MCF 10A (cell line): Measurements from ENCODE around the gene DMXL2. TPM values are rescaled to one million over a fixed set of nuclear protein-coding genes. Genes with fewer than 3 reads are reported as not detected.
"Not testable (repeated sequence)": the region's sequence is repeated elsewhere in the genome, so short reads cannot be mapped to it uniquely, and the experiment has no call there.

ENCODE experiments used
- BruUV-seq: library from RNA; stranded (reverse); fragments of 400-500 nt; replicated peaks from 2 replicates; lab custom pipeline; 2021; lab: Mats Ljungman, UMichigan
- CTCF ChIA-PET: fragments of 300-600 bp; sonication (Branson Sonifier 250); formaldehyde crosslinking; extraction: SDS; loops from one replicate; lab custom pipeline; 2021; ENCODE audit warnings: antibody characterized with exemption, inconsistent platforms; lab: Yijun Ruan, JAX
- POLR2A ChIA-PET: fragments of 300-600, 350-650 bp; sonication (Branson Sonifier 250); formaldehyde crosslinking; extraction: SDS; loops from one replicate; lab custom pipeline; 2020; ENCODE audit warnings: antibody characterized with exemption, inconsistent platforms; lab: Yijun Ruan, JAX
- DNase-seq: peaks from one replicate; pipeline ENCODE4 v3.0.0-alpha.2; 2018; ENCODE audit not compliant: unreplicated experiment
- H3K27ac Mint-ChIP-seq: one replicate; pipeline ENCODE4 v1.8.0; 2022; ENCODE audit warnings: mild to moderate bottlenecking, low read depth, mixed read lengths; ENCODE audit not compliant: unreplicated experiment
- H3K27me3 Mint-ChIP-seq: one replicate; pipeline ENCODE4 v1.8.0; 2022; ENCODE audit warnings: mixed read lengths; ENCODE audit not compliant: insufficient read depth, unreplicated experiment
- H3K36me3 Mint-ChIP-seq: one replicate; pipeline ENCODE4 v1.8.0; 2022; ENCODE audit warnings: mild to moderate bottlenecking, moderate library complexity, mixed read lengths; ENCODE audit not compliant: insufficient read depth, unreplicated experiment
- H3K4me1 Mint-ChIP-seq: one replicate; pipeline ENCODE4 v1.8.0; 2022; ENCODE audit warnings: mixed read lengths; ENCODE audit not compliant: insufficient read depth, unreplicated experiment
- H3K4me3 Mint-ChIP-seq: one replicate; pipeline ENCODE4 v1.8.0; 2022; ENCODE audit warnings: mild to moderate bottlenecking, moderate library complexity, mixed read lengths; ENCODE audit not compliant: unreplicated experiment
- H3K9me3 Mint-ChIP-seq: one replicate; pipeline ENCODE4 v1.8.0; 2022; ENCODE audit warnings: mixed read lengths; ENCODE audit not compliant: unreplicated experiment
- CTCF ChIP-seq: fragments of 200-600 bp; IDR thresholded peaks from one replicate; pipeline ENCODE4 v1.8.0; 2022; ENCODE audit warnings: antibody characterized with exemption, mild to moderate bottlenecking; ENCODE audit not compliant: unreplicated experiment
- intact Hi-C: fragments of 100-400 bp; cut with micrococcal nuclease; formaldehyde crosslinking; loops from 2 replicates; pipeline ENCODE4 v1.14.1; 2022
- total RNA-seq: library from RNA; stranded (reverse); gene quantifications from 2 replicates; pipeline ENCODE4 v1.2.3, GENCODE V29; 2022

Gene DMXL2
- total RNA-seq, 1 experiment from 2014 or later: 13.6 TPM

GRCh38 chr15:51425517-51426040, 197.0 kb downstream of the DMXL2 start:
- ChIA-PET CTCF (interaction anchor here (3.5 kb wide), 1 partner anchor 23 kb away, joined by 20 read pairs; no protein-coding TSS in a partner anchor), POLR2A (interaction anchor here (0.7 to 1.0 kb wide), 4 partner anchors 9 to 336 kb away, joined by 3 to 4 read pairs (median 3); no protein-coding TSS in a partner anchor)
- H3K4me1 Mint-ChIP-seq: no peaks in the 10 kb centered on the region
- no peak for TF ChIP-seq CTCF
- H3K9me3 Mint-ChIP-seq: no peaks in the 10 kb centered on the region
- H3K36me3 Mint-ChIP-seq: no peaks in the 10 kb centered on the region
- DNase-seq: peak; percentile 44
- no TSS peak for BruUV-seq
- no peak overlapping the region for H3K4me3 Mint-ChIP-seq
- no peak overlapping the region for H3K27ac Mint-ChIP-seq
- no peaks in the 10 kb centered on the region for H3K27me3 Mint-ChIP-seq
- intact Hi-C loops: no loop called here

GRCh38 chr15:51424780-51425179, 197.8 kb downstream of the DMXL2 start:
- intact Hi-C loops: no loop called here
- H3K27ac Mint-ChIP-seq: no peak overlapping the region
- no peaks in the 10 kb centered on the region for H3K9me3 Mint-ChIP-seq
- no peak for TF ChIP-seq CTCF
- ChIA-PET CTCF (interaction anchor here (3.5 kb wide), 1 partner anchor 22 kb away, joined by 20 read pairs; no protein-coding TSS in a partner anchor), POLR2A (interaction anchor here (0.7 kb wide), 1 partner anchor 197 kb away, joined by 3 read pairs; no protein-coding TSS in a partner anchor)
- peak; percentile 37 for DNase-seq
- H3K36me3 Mint-ChIP-seq: no peaks in the 10 kb centered on the region
- no TSS peak for BruUV-seq
- H3K4me1 Mint-ChIP-seq: no peaks in the 10 kb centered on the region
- H3K4me3 Mint-ChIP-seq: no peak overlapping the region
- no peaks in the 10 kb centered on the region for H3K27me3 Mint-ChIP-seq

GRCh38 chr15:51423040-51423439, 199.5 kb downstream of the DMXL2 start:
- H3K4me1 Mint-ChIP-seq, H3K27me3 Mint-ChIP-seq, H3K27ac Mint-ChIP-seq, DNase-seq, H3K36me3 Mint-ChIP-seq, H3K9me3 Mint-ChIP-seq, intact Hi-C loops, BruUV-seq, H3K4me3 Mint-ChIP-seq, POLR2A ChIA-PET: not testable (repeated sequence)
- CTCF ChIA-PET: interaction anchor here (3.5 kb wide), 1 partner anchor 20 kb away, joined by 20 read pairs; no protein-coding TSS in a partner anchor

- TF ChIP-seq CTCF: no peak
- Mint-ChIP-seq H3K4me1 (no peaks in the 10 kb centered on the region), H3K4me3 (no peak overlapping the region), H3K9me3 (no peaks in the 10 kb centered on the region), H3K36me3 (no peaks in the 10 kb centered on the region), H3K27ac (no peak overlapping the region), H3K27me3 (no peaks in the 10 kb centered on the region)
- CTCF ChIA-PET: interaction anchor here (0.6 to 1.0 kb wide), 3 partner anchors 14 to 726 kb away, joined by 3 to 5 read pairs (median 3); no protein-coding TSS in a partner anchor
- intact Hi-C loops: no loop called here
- BruUV-seq: no TSS peak
- POLR2A ChIA-PET: interaction anchor here (1.2 kb wide), 1 partner anchor 10 kb away, joined by 4 read pairs; no protein-coding TSS in a partner anchor
- no peak for DNase-seq
Observed at GRCh38 chr15:51416129-51416528, 206.4 kb downstream of the DMXL2 start.
